NCI-H1092 treated with DMSO at 0.1 percent for 48 hours (cell line): ENCODE data around the gene PTX4.
A peak's percentile ranks its signal among the peaks of the same experiment; 100 is the strongest.

Experiments used
- DNase-seq: peaks from one replicate; lab custom pipeline; 2025; lab: John Stamatoyannopoulos, UW

PTX4 gene

GRCh38 chr16:1500465-1501150 lies 11.9 kb upstream of the PTX4 start:
- no peak for DNase-seq

DNA sequence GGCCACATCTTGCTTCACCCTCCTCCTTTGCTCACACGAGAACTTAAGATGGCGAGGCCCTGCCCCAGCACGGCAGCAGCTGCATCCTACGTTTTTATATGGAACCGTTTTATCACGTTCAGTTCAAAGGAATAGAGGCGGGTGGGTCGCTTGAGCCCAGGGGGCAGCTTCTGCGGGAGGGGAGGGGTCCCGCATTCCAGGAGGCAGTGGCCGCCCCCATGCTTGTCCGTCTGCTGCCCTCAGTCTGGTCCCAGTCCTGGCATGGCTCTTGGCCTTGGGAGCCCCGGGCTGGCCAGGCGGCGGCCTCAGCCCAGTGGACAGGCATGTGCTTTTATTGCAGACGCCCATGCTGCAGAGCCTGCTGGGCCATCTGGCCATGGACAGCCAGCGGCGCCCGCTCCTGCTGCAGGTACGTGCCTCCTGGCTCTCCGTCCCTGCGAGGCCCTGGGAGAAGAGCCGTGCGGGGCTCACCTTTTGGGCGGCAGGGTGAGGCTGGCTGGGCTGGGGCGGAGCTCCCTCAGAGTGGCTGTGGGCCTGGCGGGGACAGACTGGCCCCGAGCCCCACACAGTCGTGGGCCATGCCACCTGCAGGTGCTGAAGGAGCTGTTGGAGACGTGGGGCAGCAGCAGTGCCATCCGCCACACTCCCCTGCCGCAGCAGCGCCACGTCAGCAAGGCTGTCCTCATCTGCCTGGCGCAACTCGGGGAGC lies 11.2 kb upstream of the PTX4 start:
- DNase-seq, result no peak

DNA sequence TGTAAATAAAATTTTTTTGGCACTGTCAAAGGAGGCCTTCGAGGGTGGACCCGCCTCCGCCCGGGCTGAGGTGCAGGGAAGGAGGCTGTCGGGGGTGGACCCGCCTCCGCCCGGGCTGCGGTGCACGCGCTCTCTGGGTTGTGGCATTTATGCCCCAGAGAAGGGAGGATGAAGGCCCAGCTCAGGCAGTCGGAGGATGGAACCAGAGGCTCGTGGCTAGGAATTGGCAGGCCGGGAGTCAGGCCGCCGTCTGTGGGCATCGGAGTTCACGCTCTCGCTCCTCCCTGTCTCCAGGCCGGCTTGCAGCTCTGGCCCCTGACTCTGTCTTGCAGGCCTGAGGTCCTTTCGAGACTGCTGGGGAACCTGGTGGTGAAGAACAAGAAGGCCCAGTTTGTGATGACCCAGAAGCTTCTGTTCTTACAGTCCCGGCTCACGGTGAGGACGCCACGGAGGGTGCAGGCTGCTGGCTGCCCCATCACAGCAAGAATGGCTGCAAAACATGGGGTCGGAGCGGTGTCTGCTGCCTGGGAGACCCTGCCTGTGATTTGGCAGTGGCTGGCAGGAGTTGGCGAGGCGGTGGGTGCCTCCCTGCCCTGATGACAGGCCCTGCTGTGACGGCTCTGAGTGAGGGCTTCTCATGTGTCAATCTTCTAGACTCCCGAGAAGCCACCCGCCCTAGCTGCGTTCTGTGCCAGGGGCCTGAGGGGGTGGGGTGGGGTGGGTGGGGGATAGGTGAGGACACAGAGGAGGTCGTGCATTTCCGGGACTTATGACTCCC lies 10.3 kb upstream of the PTX4 start:
- DNase-seq, result no peak

- DNase-seq, result no peak
Measured at GRCh38 chr16:1497014-1497598, 8.4 kb upstream of the PTX4 start.

DNA sequence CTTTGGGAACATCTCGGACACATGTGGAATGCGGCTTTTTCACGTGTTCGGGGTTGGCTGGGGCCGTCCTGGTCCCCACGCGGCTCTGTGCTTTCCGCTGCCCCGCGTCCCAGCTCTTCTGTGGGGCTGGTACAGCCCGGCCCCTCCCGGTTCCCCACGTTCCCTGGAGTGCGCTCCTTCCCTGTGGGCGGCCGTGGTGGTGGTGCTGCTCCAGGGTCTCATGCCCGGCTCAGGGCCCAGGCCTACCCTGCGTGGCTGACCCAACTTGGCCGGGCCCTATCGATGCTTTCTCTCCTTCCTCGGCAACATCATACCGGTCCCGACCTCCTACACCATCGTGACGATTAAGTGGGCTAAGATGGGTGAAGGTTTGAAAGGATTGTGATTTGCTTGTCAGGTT lies 7.7 kb upstream of the PTX4 start:
- no peak for DNase-seq

GRCh38 chr16:1495889-1496262 lies 7.1 kb upstream of the PTX4 start:
- no peak for DNase-seq

- DNase-seq, result no peak
Measured at GRCh38 chr16:1495211-1495888, 6.6 kb upstream of the PTX4 start.

GRCh38 chr16:1494711-1495110 lies 6.0 kb upstream of the PTX4 start:
- no peak for DNase-seq

DNA sequence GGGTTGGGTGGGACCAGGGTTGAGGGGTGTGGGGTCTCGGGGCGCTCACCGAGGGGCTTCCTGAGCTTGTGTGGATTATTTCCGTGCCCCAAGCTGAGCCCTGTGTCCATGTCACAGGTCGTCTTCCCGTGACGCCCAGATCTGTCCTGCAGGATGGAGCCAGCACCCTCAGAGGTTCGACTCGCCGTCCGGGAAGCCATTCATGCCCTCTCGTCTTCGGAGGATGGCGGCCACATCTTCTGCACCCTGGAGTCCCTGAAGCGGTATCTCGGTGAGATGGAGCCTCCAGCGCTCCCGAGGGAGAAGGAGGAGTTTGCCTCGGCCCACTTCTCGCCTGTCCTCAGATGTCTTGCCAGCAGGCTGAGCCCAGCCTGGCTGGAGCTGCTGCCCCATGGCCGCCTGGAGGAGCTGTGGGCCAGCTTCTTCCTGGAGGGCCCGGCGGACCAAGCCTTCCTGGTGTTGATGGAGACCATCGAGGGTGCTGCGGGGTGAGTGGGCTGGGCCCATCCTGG lies 5.4 kb upstream of the PTX4 start:
- peak; percentile 15 for DNase-seq

GRCh38 chr16:1493746-1494094 lies 5.0 kb upstream of the PTX4 start:
- DNase-seq, result no peak

- peak; percentile 77 for DNase-seq
Measured at GRCh38 chr16:1492923-1493745, 4.4 kb upstream of the PTX4 start, which contains the start of gene TELO2. Gene TELO2, plus strand, starts transcription at chr16:1493360. Its CDS starts 922 bp downstream, at chr16:1494282.

DNA sequence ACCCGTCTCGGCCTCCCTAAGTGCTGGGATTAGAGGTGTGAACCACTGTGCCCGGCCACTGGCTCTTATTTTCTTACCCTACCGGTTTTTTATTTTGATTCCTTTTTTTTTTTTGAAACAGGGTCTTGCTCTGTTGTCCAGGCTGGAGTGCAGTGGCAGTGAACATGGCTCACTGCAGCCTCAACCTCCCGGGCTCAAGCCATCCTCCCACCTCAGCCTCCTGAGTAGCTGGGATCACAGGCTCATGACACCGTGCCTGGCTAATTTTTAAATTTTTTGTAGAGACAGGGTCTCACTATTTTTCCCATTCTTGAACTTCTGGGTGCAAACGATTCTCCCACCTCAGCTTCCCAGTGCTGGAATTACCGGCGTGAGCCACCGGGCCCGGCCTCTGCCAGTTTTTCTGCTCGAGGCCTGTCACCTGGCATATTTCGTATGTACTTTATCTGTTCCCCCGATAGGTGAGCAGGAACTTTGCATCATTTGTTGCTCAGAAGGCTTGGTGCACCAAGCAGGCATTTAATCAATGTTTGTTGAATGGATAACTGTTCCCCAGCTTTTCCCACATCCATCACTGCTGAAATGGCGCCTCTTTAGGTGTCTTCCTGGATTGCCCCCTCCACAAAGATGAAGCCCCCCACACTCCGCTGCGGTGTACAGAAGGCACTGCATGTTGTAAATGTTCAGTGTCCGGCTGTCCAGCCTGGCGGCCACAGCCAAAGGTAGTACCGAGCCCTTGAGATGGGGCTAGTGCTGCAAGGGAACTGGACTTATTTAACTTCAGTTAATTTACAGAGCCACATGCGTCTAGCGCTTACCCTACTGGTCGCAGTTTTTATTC lies 3.6 kb upstream of the PTX4 start:
- DNase-seq, result no peak

GRCh38 chr16:1491327-1491726 lies 2.6 kb upstream of the PTX4 start:
- DNase-seq, result no peak

- no peak for DNase-seq
Measured at GRCh38 chr16:1489077-1489476, 333 bp upstream of the PTX4 start.

- no peak for DNase-seq
Measured at GRCh38 chr16:1488054-1488601, 616 bp downstream of the PTX4 start.

DNA sequence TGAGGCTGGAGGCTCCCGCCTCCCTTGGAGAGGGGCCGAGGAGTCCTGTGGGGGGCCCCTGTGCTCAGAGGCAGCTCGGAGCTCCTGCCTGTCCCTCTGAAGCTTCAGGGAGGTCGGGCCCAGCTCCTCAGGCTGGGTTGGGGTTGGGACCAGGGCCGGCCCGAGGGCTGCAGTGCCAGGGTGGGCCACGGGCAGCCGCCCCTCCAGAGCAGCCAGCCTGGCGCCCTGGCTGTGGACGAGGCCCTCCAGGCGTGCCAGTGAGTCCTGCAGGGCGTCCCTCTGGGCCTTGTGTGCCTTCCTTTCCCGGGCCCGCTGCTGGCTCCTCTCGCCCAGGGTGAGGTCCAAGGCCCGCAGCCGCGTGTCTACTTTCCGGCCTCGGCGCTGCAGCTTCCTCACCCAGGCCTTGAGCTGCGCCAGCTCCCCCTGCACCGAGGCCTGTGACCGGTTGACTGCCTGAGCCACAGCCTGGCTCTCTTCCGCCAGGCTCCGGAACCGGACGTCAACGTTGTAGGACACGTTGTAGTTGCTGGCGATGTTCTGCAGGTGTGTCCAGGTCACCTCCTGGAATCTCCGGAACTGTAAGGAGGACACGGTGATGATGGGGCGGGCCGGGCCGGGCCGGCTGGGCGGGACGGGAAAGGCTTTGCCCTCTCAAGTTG lies 1.2 kb downstream of the PTX4 start:
- no peak for DNase-seq

DNA sequence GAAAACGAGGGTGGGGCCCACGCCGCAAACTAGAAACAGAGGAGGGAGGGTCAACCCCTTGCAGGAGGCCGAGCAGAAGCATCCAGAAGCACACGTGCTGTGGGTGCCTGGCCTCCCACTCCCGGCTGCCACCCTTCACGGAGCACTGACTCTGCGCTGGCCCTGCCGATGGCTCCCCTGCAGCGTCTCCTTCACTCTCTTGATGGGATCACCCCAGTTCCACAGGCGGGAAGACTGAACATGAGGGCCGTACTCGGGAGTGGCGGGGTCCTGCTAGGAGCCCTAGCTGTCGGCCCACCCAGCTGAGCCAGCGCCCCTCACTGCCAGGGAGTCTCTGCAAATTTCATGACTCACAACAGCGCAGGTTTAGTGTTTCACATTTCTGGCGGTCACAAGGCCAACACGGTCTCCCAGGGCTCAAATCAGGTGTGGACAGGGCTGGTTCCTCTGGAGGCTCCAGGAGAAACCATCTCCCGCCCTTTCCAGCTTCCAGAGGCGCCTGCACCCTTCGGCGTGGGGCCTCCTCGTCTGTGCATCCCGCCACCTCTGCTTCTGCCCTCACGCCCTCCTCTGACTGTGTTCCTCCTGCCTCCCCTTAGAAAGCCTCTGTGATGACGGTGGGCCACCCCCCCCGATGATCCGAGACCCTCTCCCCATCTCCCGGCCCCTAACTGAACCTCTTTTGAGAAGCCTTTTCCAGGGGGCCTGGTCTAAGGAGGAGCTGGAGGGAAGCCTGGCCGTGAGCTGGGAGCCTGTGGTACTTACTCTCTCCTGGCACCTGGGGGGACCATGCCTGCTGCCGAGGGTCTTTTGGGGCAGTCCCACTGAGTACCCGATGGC lies 2.0 kb downstream of the PTX4 start:
- no peak for DNase-seq

DNA sequence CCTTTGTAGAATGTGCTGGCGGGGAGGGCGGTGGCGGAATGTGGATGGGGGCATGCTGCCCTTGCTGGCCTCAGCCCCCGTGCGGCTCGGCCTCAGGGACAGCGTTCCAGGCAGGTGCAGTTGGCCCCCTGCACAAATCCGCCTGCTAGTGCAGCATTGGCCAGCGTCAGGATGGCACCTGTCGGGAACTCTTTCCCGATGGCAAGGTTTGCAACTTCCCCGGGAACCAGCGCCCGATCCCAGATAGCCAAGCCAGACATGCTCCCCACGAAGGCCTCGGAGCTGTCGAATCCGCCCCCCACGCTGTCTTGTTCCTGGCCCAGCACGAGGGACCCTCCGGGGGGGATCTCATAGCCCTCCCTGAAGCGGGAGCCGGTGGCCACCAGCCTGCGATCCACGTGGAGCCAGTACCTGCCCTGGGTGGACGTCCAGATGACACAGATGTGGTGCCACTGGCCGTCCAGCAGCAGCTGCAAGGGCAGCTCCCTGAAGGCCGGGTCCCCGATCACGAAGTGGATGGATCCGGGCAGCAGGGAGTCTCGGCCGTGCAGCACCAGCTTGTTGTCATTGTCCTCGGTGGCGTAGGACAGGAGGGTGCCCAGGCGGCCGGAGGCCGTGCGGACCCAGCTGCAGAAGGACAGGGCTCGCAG lies 2.8 kb downstream of the PTX4 start:
- DNase-seq, result no peak
